Measurements from ENCODE around the gene ZNF750.

DNA sequence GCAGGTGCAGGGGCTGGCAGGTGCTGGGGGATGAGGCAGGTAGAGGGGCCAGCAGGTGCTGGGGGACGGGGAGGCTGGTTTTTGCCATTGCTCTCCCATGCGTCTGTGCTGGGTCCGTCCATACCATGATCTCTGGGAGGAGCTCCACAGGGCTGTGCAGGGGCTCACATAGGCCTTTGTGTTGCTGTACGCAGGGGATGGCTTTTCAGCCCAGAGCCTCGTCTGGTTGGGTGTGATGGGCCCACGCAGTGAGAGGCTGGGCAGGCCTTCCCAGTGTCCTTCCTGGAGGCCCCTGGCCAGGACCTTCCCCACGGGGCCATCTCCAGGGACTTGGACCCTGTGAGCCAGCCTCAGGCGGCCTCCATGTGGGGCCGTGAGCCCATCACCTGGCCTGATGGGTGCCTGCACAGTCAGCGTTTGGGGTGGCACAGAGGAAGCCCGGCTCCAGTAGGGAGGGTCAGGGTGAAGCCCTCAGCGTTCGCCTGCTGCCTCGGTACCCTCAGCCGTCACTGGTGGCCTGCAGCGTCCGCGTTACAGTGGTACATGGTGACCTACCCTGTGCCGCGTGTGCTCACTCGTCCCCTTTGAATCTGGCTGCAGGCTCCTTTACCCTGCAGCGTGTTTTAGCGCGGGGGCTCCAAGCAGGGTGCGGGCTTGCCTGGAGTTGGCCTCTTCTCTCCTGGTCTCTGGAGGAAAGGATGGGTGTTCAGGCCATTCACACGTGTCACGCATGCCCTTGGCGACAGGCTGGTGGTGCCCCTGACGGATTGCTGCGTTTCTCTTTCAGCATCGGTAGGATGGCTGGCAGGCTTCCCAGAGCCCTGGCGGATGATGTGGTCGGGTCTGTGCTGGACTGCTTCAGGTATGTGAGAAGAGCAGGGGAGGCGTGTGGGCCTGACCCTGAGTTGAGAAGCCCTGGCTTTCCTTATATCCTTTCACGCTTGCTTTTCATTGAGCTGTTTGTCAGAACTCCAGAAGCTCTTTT lies 30.6 kb downstream of the ZNF750 start:
- TF ChIP-seq POLR2AphosphoS5 (IDR thresholded peaks at IDR 0.05): no peak
- TF ChIP-seq, protein P1, sequence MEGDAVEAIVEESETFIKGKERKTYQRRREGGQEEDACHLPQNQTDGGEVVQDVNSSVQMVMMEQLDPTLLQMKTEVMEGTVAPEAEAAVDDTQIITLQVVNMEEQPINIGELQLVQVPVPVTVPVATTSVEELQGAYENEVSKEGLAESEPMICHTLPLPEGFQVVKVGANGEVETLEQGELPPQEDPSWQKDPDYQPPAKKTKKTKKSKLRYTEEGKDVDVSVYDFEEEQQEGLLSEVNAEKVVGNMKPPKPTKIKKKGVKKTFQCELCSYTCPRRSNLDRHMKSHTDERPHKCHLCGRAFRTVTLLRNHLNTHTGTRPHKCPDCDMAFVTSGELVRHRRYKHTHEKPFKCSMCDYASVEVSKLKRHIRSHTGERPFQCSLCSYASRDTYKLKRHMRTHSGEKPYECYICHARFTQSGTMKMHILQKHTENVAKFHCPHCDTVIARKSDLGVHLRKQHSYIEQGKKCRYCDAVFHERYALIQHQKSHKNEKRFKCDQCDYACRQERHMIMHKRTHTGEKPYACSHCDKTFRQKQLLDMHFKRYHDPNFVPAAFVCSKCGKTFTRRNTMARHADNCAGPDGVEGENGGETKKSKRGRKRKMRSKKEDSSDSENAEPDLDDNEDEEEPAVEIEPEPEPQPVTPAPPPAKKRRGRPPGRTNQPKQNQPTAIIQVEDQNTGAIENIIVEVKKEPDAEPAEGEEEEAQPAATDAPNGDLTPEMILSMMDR (IDR thresholded peaks at IDR 0.05 in 8 of 11, conservative IDR thresholded peaks at IDR 0.05 in 3 of 11): no peak
- no peak for TF ChIP-seq POLR2A (IDR thresholded peaks at IDR 0.05)

All from spleen (tissue), 7 donors.